Tibial artery (tissue), 4 donors: ENCODE results near the gene PRLH.

Source experiments
- DNase-seq, 2 donors: peaks; one replicate each; pipeline ENCODE4 v3.0.0-alpha.2; 2019
- H3K27ac ChIP-seq, 2 donors: fragments of 200-600 bp; sonication (generic) in 1 of 2; 1 replicate in 1 of 2; 2 replicates in 1 of 2; pipeline ENCODE4 v1.5.1; 2018 to 2019; ENCODE audit warnings: mild to moderate bottlenecking in 1 of 2
- H3K27me3 ChIP-seq, 2 donors: fragments of 200-600 bp; sonication (generic) in 1 of 2; one replicate each; pipeline versions ENCODE4 v1.5.1 to v1.6.0; 2016 to 2019
- H3K36me3 ChIP-seq, 3 donors: fragments of 200-600 bp; sonication (generic) in 2 of 3; one replicate each; pipeline ENCODE4 v1.5.1; 2016 to 2019; ENCODE audit warnings: mild to moderate bottlenecking in 2 of 3
- H3K4me1 ChIP-seq, 4 donors: fragments of 200-600 bp; sonication (generic) in 2 of 4; 1 replicate in 3 of 4; 2 replicates in 1 of 4; pipeline ENCODE4 v1.5.1; 2016 to 2019
- H3K4me3 ChIP-seq, 2 donors: fragments of 200-600 bp; sonication (generic) in 1 of 2; 1 replicate in 1 of 2; 2 replicates in 1 of 2; pipeline ENCODE4 v1.5.1; 2018 to 2019; ENCODE audit warnings: mild to moderate bottlenecking in 2 of 2
- H3K9me3 ChIP-seq, 3 donors: fragments of 200-600 bp; sonication (generic) in 1 of 3; one replicate each; pipeline ENCODE4 v1.5.1; 2016 to 2019
- intact Hi-C: fragments of 100-400 bp; cut with DNase I; formaldehyde crosslinking; loops from one replicate; pipeline ENCODE4 v1.15.0; 2023; ENCODE audit warnings: low total_unique reads
- TF ChIP-seq, protein P1 (sequence below), 2 experiments: fragments of 200-600 bp in 1 of 2; fragments of 450-650 bp in 1 of 2; IDR thresholded peaks; one replicate each; pipeline ENCODE4 v1.5.1; 2017 to 2019; ENCODE audit warnings: antibody characterized with exemption in 2 of 2, mild to moderate bottlenecking in 1 of 2, moderate library complexity in 1 of 2

The PRLH gene

DNA sequence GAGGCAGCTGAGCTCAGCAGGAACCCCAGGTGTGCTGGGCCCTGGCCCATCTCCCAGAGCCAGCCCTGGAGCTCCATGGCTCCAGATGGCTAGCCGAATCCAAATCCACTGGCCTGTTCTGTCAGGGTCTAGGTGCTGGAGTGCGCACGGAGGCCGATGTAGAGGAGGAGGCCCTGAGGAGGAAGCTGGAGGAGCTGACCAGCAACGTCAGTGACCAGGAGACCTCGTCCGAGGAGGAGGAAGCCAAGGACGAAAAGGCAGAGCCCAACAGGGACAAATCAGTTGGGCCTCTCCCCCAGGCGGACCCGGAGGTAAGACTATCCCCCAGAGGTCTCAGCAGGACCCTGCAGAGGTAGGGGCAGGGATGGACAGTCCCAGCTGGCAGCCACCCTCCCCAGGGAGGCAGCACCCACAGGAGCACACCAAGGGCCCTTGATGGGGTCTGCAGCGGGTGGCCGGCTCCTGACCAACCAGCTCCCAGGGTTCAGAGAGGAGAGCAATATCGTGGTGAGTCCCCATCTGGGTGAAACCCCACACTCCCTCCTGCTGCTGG, 26.1 kb upstream of the PRLH start:
- Histone ChIP-seq H3K27me3 (peaks cover 0 to 23% of the 10 kb centered on the region in 2 donors), H3K4me1 (no peaks in the 10 kb centered on the region), H3K36me3 (peaks cover 0 to 39% (median 0%) of the 10 kb centered on the region in 3 donors), H3K9me3 (no peaks in the 10 kb centered on the region), H3K4me3 (no peak overlapping the region), H3K27ac (no peak overlapping the region)
- intact Hi-C loops = no loop called here
- DNase-seq = no peak
- TF ChIP-seq, protein P1, sequence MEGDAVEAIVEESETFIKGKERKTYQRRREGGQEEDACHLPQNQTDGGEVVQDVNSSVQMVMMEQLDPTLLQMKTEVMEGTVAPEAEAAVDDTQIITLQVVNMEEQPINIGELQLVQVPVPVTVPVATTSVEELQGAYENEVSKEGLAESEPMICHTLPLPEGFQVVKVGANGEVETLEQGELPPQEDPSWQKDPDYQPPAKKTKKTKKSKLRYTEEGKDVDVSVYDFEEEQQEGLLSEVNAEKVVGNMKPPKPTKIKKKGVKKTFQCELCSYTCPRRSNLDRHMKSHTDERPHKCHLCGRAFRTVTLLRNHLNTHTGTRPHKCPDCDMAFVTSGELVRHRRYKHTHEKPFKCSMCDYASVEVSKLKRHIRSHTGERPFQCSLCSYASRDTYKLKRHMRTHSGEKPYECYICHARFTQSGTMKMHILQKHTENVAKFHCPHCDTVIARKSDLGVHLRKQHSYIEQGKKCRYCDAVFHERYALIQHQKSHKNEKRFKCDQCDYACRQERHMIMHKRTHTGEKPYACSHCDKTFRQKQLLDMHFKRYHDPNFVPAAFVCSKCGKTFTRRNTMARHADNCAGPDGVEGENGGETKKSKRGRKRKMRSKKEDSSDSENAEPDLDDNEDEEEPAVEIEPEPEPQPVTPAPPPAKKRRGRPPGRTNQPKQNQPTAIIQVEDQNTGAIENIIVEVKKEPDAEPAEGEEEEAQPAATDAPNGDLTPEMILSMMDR (IDR thresholded peaks at IDR 0.05) = no peak

DNA sequence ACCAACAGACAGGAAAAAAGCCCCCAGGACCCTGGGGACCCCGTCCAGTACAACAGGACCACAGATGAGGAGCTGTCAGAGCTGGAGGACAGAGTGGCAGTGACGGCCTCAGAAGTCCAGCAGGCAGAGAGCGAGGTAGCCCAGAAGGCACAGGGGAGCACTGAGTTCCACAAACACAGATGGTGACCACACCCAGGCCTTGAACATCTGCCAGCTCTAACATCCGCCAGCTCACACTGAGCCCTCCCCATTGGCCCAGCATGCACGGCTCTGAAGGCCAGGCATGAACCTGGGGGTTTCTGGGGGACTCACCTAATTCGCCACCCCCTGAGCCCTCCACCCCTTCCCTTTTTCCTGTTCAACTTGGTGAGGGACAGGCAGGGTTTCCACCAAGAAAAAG, 25.6 kb upstream of the PRLH start:
- TF ChIP-seq, protein P1 (IDR thresholded peaks at IDR 0.05) = no peak
- H3K4me1 ChIP-seq = no peaks in the 10 kb centered on the region
- H3K27ac ChIP-seq = no peak overlapping the region
- H3K9me3 ChIP-seq = no peaks in the 10 kb centered on the region
- H3K4me3 ChIP-seq = no peak overlapping the region
- intact Hi-C loops = no loop called here
- peak; percentile 65 to 67 for DNase-seq
- peaks cover 0 to 34% (median 0%) of the 10 kb centered on the region in 3 donors for H3K36me3 ChIP-seq
- H3K27me3 ChIP-seq = peaks cover 0 to 23% of the 10 kb centered on the region in 2 donors

DNA sequence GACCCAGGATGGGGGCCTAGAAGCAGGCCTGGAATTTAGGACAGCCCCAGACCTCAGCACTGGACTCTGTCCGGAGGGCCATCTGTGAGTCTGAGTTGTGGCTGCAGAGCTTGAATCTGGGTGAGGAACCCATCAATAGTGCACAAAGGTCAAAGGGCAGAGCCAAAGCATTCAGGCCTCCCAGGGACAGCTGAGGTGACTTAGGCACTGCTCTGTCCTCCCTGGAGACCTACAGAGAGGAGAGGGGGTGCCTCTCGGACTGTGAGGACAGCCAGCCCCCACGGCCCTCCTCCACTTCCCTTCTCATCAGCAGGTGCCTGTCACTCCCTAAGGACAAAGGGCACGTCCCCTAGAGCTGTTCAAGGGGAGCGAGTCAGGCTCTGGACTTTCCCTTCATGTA, 25.1 kb upstream of the PRLH start:
- intact Hi-C loops = no loop called here

GRCh38 chr2:237542001-237542704, 24.2 kb upstream of the PRLH start:
- Histone ChIP-seq H3K27me3 (peaks cover 0 to 27% of the 10 kb centered on the region in 2 donors), H3K4me3 (no peak overlapping the region)

More for the DNA sequence above, 25.1 kb upstream of the PRLH start:
- no peaks in the 10 kb centered on the region for H3K4me1 ChIP-seq
- H3K4me3 ChIP-seq = no peak overlapping the region
- peaks cover 0 to 30% (median 0%) of the 10 kb centered on the region in 3 donors for H3K36me3 ChIP-seq
- H3K9me3 ChIP-seq = no peaks in the 10 kb centered on the region
- no peak for DNase-seq
- H3K27me3 ChIP-seq = peaks cover 0 to 23% of the 10 kb centered on the region in 2 donors
- H3K27ac ChIP-seq = no peak overlapping the region
- TF ChIP-seq, protein P1 (IDR thresholded peaks at IDR 0.05) = no peak

GRCh38 chr2:237546040-237546875, 20.1 kb upstream of the PRLH start:
- Histone ChIP-seq H3K36me3 (peaks cover 0 to 29% (median 0%) of the 10 kb centered on the region in 3 donors), H3K9me3 (no peaks in the 10 kb centered on the region), H3K4me3 (no peak overlapping the region), H3K27ac (no peak overlapping the region), H3K27me3 (peaks cover 0 to 35% of the 10 kb centered on the region in 2 donors), H3K4me1 (no peaks in the 10 kb centered on the region)
- TF ChIP-seq, protein P1 (IDR thresholded peaks at IDR 0.05) = no peak
- DNase-seq = peak in 1 of 2 donors; percentile 47
- intact Hi-C loops = no loop called here

More at GRCh38 chr2:237542001-237542704, 24.2 kb upstream of the PRLH start:
- Histone ChIP-seq H3K4me1 (no peaks in the 10 kb centered on the region), H3K36me3 (peaks cover 0 to 25% (median 0%) of the 10 kb centered on the region in 3 donors), H3K27ac (no peak overlapping the region), H3K9me3 (no peaks in the 10 kb centered on the region)
- intact Hi-C loops = no loop called here
- DNase-seq = no peak
- TF ChIP-seq, protein P1 (IDR thresholded peaks at IDR 0.05) = no peak
